ENCODE measurements around the gene PGLYRP3. TPM values are rescaled to one million over a fixed set of nuclear protein-coding genes. Genes with fewer than 3 reads are reported as not detected.

The PGLYRP3 gene
- total and polyA plus RNA-seq, 2 experiments from 2014 or later: not detected

DNA sequence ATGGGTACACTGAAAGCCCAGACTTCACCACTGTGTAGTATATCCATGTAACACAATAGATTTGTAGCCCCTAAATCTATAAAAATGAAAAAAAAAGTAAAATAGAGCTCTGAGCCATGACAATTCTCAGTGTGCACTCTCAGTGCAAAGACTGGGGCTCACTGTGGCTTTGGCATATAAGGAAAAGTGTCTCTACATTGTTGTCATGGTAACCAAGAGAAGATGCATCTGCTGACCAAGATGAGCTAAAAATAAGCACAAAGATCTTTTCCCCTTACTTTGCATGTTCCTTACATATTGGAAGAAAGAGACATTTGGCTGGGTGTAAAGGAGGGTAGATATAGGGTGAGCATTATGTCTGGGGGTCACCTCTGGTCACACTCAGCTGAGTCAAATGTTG lies 23.9 kb upstream of the PGLYRP3 start (continued):
- TF ChIP-seq, protein P1, sequence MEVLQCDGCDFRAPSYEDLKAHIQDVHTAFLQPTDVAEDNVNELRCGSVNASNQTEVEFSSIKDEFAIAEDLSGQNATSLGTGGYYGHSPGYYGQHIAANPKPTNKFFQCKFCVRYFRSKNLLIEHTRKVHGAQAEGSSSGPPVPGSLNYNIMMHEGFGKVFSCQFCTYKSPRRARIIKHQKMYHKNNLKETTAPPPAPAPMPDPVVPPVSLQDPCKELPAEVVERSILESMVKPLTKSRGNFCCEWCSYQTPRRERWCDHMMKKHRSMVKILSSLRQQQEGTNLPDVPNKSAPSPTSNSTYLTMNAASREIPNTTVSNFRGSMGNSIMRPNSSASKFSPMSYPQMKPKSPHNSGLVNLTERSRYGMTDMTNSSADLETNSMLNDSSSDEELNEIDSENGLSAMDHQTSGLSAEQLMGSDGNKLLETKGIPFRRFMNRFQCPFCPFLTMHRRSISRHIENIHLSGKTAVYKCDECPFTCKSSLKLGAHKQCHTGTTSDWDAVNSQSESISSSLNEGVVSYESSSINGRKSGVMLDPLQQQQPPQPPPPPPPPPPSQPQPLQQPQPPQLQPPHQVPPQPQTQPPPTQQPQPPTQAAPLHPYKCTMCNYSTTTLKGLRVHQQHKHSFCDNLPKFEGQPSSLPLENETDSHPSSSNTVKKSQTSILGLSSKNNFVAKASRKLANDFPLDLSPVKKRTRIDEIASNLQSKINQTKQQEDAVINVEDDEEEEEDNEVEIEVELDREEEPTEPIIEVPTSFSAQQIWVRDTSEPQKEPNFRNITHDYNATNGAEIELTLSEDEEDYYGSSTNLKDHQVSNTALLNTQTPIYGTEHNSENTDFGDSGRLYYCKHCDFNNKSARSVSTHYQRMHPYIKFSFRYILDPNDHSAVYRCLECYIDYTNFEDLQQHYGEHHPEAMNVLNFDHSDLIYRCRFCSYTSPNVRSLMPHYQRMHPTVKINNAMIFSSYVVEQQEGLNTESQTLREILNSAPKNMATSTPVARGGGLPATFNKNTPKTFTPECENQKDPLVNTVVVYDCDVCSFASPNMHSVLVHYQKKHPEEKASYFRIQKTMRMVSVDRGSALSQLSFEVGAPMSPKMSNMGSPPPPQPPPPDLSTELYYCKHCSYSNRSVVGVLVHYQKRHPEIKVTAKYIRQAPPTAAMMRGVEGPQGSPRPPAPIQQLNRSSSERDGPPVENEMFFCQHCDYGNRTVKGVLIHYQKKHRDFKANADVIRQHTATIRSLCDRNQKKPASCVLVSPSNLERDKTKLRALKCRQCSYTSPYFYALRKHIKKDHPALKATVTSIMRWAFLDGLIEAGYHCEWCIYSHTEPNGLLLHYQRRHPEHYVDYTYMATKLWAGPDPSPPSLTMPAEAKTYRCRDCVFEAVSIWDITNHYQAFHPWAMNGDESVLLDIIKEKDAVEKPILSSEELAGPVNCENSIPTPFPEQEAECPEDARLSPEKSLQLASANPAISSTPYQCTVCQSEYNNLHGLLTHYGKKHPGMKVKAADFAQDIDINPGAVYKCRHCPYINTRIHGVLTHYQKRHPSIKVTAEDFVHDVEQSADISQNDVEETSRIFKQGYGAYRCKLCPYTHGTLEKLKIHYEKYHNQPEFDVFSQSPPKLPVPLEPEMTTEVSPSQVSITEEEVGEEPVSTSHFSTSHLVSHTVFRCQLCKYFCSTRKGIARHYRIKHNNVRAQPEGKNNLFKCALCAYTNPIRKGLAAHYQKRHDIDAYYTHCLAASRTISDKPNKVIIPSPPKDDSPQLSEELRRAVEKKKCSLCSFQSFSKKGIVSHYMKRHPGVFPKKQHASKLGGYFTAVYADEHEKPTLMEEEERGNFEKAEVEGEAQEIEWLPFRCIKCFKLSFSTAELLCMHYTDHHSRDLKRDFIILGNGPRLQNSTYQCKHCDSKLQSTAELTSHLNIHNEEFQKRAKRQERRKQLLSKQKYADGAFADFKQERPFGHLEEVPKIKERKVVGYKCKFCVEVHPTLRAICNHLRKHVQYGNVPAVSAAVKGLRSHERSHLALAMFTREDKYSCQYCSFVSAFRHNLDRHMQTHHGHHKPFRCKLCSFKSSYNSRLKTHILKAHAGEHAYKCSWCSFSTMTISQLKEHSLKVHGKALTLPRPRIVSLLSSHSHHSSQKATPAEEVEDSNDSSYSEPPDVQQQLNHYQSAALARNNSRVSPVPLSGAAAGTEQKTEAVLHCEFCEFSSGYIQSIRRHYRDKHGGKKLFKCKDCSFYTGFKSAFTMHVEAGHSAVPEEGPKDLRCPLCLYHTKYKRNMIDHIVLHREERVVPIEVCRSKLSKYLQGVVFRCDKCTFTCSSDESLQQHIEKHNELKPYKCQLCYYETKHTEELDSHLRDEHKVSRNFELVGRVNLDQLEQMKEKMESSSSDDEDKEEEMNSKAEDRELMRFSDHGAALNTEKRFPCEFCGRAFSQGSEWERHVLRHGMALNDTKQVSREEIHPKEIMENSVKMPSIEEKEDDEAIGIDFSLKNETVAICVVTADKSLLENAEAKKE (CRISPR knock-in tag; IDR thresholded peaks at IDR 0.05): no peak

DNA sequence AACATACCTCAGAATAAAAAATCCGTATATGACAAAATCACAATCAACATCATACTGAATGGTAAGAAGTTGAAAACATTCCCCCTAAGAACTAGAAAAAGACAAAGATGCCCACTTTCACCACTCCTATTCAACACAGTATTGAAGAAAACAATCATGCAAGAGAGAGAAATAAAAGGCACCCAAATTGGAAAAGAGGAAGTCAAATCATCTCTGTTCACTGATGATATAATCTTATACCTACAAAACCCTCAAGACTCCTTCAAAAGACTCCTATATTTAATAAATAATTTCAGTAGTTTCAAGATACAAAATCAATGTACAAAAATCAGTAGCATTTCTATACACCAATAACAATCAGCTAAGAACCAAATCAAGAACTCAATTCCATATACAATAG lies 21.1 kb upstream of the PGLYRP3 start:
- Histone ChIP-seq H2AFZ (no peak overlapping the region), H3K36me3 (ENCODE audit: insufficient read depth) (no peaks in the 10 kb centered on the region), H3K4me2 (no peak overlapping the region), H3F3A (replicated peaks; ENCODE audit: low read depth) (no peaks in the 10 kb centered on the region), H3K79me2 (replicated peaks; ENCODE audit: insufficient read depth) (no peaks in the 10 kb centered on the region), H3K4me1 (ENCODE audit: insufficient read depth) (no peaks in the 10 kb centered on the region), H3K4me3 (no peak overlapping the region), H3K27me3 (ENCODE audit: insufficient read depth) (no peaks in the 10 kb centered on the region), H4K20me1 (replicated peaks; ENCODE audit: insufficient read depth) (no peaks in the 10 kb centered on the region), H3K27ac (ENCODE audit: low read depth) (no peak overlapping the region), H3K9me2 (ENCODE audit: insufficient read depth) (peaks cover 10% of the 10 kb centered on the region; the same call in 1 of the 2 replicates)
- Mint-ChIP-seq H3K9me3 (peaks cover 22% of the 10 kb centered on the region), H3K4me3 (no peak overlapping the region), H3K27me3 (ENCODE audit: insufficient read depth, low read depth, poor library complexity) (peaks cover 7% of the 10 kb centered on the region), H3K27ac (no peak overlapping the region), H3K36me3 (ENCODE audit: low read depth) (peaks cover 4% of the 10 kb centered on the region; the same call in 1 of the 3 replicates), H3K4me1 (no peaks in the 10 kb centered on the region)
- ATAC-seq: no peak
- no peak for DNase-seq (ENCODE audit: low spot score)
- TF ChIP-seq ZNF331 (CRISPR knock-in tag; IDR thresholded peaks at IDR 0.05; ENCODE audit: low read depth) (no peak), ZNF114 (CRISPR knock-in tag; IDR thresholded peaks at IDR 0.05) (no peak), CREB1 (CRISPR knock-in tag; IDR thresholded peaks at IDR 0.05; ENCODE audit: low read depth) (no peak), POLR2AphosphoS5 (IDR thresholded peaks at IDR 0.05; ENCODE audit: low read depth) (no peak), EZH2phosphoT487 (IDR thresholded peaks at IDR 0.05; ENCODE audit: unreplicated experiment) (no peak), JUNB (IDR thresholded peaks at IDR 0.05; ENCODE audit: unreplicated experiment) (no peak)
- TF ChIP-seq, protein P1 (CRISPR knock-in tag; IDR thresholded peaks at IDR 0.05): no peak
- TF ChIP-seq, protein P2, sequence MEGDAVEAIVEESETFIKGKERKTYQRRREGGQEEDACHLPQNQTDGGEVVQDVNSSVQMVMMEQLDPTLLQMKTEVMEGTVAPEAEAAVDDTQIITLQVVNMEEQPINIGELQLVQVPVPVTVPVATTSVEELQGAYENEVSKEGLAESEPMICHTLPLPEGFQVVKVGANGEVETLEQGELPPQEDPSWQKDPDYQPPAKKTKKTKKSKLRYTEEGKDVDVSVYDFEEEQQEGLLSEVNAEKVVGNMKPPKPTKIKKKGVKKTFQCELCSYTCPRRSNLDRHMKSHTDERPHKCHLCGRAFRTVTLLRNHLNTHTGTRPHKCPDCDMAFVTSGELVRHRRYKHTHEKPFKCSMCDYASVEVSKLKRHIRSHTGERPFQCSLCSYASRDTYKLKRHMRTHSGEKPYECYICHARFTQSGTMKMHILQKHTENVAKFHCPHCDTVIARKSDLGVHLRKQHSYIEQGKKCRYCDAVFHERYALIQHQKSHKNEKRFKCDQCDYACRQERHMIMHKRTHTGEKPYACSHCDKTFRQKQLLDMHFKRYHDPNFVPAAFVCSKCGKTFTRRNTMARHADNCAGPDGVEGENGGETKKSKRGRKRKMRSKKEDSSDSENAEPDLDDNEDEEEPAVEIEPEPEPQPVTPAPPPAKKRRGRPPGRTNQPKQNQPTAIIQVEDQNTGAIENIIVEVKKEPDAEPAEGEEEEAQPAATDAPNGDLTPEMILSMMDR (conservative IDR thresholded peaks at IDR 0.05; ENCODE audit: low read depth in 2 of 2): no peak
